ENCODE measurements around the gene AK6.
"Not testable (repeated sequence)": the region's sequence is repeated elsewhere in the genome, so short reads cannot be mapped to it uniquely, and the experiment has no call there.

The AK6 gene

GRCh38 chr5:69369340-69370121 lies at the start of gene AK6, which contains the start of the genes RAD17 and TAF9:
AK6 (minus strand) TSS chr5:69369520; CDS start chr5:69369490, 30 bp downstream.
RAD17 (plus strand) TSS chr5:69369818; CDS start chr5:69372209, 2,391 bp downstream.
TAF9 (minus strand) TSS chr5:69369520; CDS start chr5:69365737, 3,783 bp downstream.
- FAIRE-seq, result peak; percentile 44

- no peak for FAIRE-seq
These were observed 49.2 kb upstream of the AK6 start for GRCh38 chr5:69418554-69418953.

- FAIRE-seq, result no peak
These were observed 47.4 kb upstream of the AK6 start for GRCh38 chr5:69416699-69417098.

GRCh38 chr5:69416180-69416579 lies 46.9 kb upstream of the AK6 start:
- FAIRE-seq, result no peak

GRCh38 chr5:69415584-69415958 lies 46.3 kb upstream of the AK6 start:
- no peak for FAIRE-seq

GRCh38 chr5:69414885-69415583 lies 45.7 kb upstream of the AK6 start, which contains the start of gene MARVELD2:
MARVELD2 (plus strand) TSS chr5:69415116; CDS start chr5:69419386, 4,270 bp downstream.
- no peak for FAIRE-seq

- FAIRE-seq, result no peak
These were observed 35.5 kb upstream of the AK6 start for GRCh38 chr5:69404659-69405330.

GRCh38 chr5:69378376-69378775 lies 9.1 kb upstream of the AK6 start:
- no peak for FAIRE-seq

GRCh38 chr5:69374911-69375446 lies 5.7 kb upstream of the AK6 start:
- no peak for FAIRE-seq

- FAIRE-seq, result no peak
These were observed 3.1 kb upstream of the AK6 start for GRCh38 chr5:69372394-69372793.

GRCh38 chr5:69370335-69370734 lies 1.0 kb upstream of the AK6 start:
- not testable (repeated sequence) for FAIRE-seq

GRCh38 chr5:69368458-69369339 lies 621 bp downstream of the AK6 start:
- FAIRE-seq, result no peak

GRCh38 chr5:69367697-69368279 lies 1.5 kb downstream of the AK6 start:
- no peak for FAIRE-seq

- no peak for FAIRE-seq
These were observed 4.5 kb downstream of the AK6 start for GRCh38 chr5:69364850-69365249.

GRCh38 chr5:69364414-69364813 lies 4.9 kb downstream of the AK6 start:
- FAIRE-seq, result no peak

- no peak for FAIRE-seq
These were observed 8.9 kb downstream of the AK6 start for GRCh38 chr5:69360442-69360841.

- FAIRE-seq, result no peak
These were observed 9.6 kb downstream of the AK6 start for GRCh38 chr5:69359699-69360098.

GRCh38 chr5:69350664-69351063 lies 18.7 kb downstream of the AK6 start:
- no peak for FAIRE-seq

GRCh38 chr5:69343083-69343482 lies 26.2 kb downstream of the AK6 start:
- no peak for FAIRE-seq

GRCh38 chr5:69341520-69342161 lies 27.7 kb downstream of the AK6 start:
- no peak for FAIRE-seq

GRCh38 chr5:69335341-69335935 lies 33.9 kb downstream of the AK6 start:
- FAIRE-seq, result no peak

Data from G401.6 (cell line).